ENCODE results near the gene RASA1. TPM values are rescaled to one million over a fixed set of nuclear protein-coding genes. Genes with fewer than 3 reads are reported as not detected.

The RASA1 gene
- total RNA-seq, 4 donors from 2014 or later, result 25.9 to 59.9 (median 46.3) TPM

- no peak for TF ChIP-seq CTCF (IDR thresholded peaks at IDR 0.05)
- no peak for TF ChIP-seq POLR2A (IDR thresholded peaks at IDR 0.05)
- Histone ChIP-seq H3K27me3 (no peaks in the 10 kb centered on the region), H3K27ac (no peak overlapping the region), H3K4me1 (no peaks in the 10 kb centered on the region), H3K4me3 (no peak overlapping the region), H3K36me3 (no peaks in the 10 kb centered on the region), H3K9me3 (no peaks in the 10 kb centered on the region)
- DNase-seq, result no peak
- intact Hi-C loops (cut with DNase I; ENCODE audit: low total_unique reads), result no loop called here
These were observed 13.6 kb upstream of the RASA1 start for GRCh38 chr5:87254035-87254434.

DNA sequence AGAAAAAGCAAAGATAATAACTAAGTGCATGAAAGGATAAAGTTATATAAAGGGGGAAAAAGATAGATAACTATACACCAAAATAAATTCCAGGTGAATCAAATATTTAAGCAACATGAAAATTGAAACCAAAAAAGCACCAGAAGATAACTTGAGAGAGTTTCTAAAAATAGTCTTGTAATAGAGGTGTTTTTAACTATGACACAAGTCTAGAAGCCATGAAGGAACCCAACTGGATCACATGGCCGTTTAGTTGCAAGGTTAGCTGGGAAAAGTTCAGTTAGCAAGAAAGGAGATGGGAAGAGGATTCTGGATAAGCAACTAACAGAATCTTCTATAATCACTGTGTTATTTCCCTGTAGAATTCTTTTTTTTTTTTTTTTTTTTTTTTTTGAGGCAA is 9.2 kb upstream of the RASA1 start:
- H3K9me3 ChIP-seq, result no peaks in the 10 kb centered on the region
- DNase-seq, result no peak
- intact Hi-C loops (cut with DNase I; ENCODE audit: low total_unique reads), result no loop called here

GRCh38 chr5:87260604-87261192 is 7.0 kb upstream of the RASA1 start:
- no peak for TF ChIP-seq CTCF (IDR thresholded peaks at IDR 0.05)
- TF ChIP-seq POLR2A (IDR thresholded peaks at IDR 0.05), result no peak
- intact Hi-C loops (cut with DNase I; ENCODE audit: low total_unique reads), result no loop called here
- Histone ChIP-seq H3K27me3 (no peaks in the 10 kb centered on the region), H3K9me3 (no peaks in the 10 kb centered on the region), H3K4me3 (no peak overlapping the region), H3K4me1 (no peaks in the 10 kb centered on the region), H3K27ac (no peak overlapping the region), H3K36me3 (no peaks in the 10 kb centered on the region)
- DNase-seq, result no peak

More for the DNA sequence above, 9.2 kb upstream of the RASA1 start:
- no peaks in the 10 kb centered on the region for H3K4me1 ChIP-seq
- no peaks in the 10 kb centered on the region for H3K27me3 ChIP-seq
- no peak overlapping the region for H3K27ac ChIP-seq
- no peaks in the 10 kb centered on the region for H3K36me3 ChIP-seq
- H3K4me3 ChIP-seq, result no peak overlapping the region
- TF ChIP-seq CTCF (IDR thresholded peaks at IDR 0.05), result no peak
- no peak for TF ChIP-seq POLR2A (IDR thresholded peaks at IDR 0.05)

DNA sequence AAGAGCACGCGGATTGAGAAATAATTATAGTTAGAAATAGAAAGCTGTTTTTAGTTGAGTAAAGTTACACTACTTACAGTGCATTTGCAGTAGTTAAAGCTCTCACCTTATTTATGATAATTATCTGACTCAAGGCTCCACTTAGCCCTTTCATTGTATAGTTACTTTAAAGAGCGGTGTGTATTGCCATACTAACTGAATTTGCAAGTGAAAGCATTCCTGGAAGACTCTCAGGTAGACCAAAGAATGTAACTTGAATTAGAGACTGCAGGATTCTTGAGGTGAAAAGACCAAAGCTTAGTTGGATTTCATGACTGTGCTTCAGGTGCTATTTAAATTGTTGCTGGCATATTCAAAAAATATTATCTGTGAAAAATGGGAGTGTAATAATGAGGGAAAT is 4.2 kb upstream of the RASA1 start:
- intact Hi-C loops (cut with DNase I; ENCODE audit: low total_unique reads), result no loop called here

More for the DNA sequence above, 4.2 kb upstream of the RASA1 start:
- no peak for DNase-seq
- H3K27me3 ChIP-seq, result no peaks in the 10 kb centered on the region
- H3K36me3 ChIP-seq, result no peaks in the 10 kb centered on the region
- H3K9me3 ChIP-seq, result no peaks in the 10 kb centered on the region
- no peak overlapping the region for H3K4me3 ChIP-seq
- no peak for TF ChIP-seq CTCF (IDR thresholded peaks at IDR 0.05)
- TF ChIP-seq POLR2A (IDR thresholded peaks at IDR 0.05), result no peak
- no peaks in the 10 kb centered on the region for H3K4me1 ChIP-seq
- H3K27ac ChIP-seq, result no peak overlapping the region
